ENCODE data around the gene CWC22.

DNA sequence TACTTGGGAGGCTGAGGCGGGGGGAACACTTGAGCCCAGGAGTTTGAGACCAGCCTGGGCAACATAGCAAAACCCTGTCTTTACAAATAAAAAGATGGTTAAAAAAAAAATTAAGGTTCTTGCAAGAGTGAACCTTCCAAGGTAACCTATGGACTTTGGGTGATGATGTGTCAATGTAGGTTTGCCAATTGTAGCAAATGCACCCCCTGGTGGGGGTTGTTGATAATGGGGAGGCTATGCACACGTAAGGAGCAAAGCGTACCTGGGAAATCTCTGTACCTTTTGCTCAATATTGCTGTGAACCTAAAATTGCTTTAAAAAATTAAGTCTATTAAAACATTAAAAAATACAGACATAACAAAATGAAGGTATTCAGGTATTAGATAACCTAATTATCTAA is 70.4 kb downstream of the CWC22 start:
- TF ChIP-seq, protein P1, sequence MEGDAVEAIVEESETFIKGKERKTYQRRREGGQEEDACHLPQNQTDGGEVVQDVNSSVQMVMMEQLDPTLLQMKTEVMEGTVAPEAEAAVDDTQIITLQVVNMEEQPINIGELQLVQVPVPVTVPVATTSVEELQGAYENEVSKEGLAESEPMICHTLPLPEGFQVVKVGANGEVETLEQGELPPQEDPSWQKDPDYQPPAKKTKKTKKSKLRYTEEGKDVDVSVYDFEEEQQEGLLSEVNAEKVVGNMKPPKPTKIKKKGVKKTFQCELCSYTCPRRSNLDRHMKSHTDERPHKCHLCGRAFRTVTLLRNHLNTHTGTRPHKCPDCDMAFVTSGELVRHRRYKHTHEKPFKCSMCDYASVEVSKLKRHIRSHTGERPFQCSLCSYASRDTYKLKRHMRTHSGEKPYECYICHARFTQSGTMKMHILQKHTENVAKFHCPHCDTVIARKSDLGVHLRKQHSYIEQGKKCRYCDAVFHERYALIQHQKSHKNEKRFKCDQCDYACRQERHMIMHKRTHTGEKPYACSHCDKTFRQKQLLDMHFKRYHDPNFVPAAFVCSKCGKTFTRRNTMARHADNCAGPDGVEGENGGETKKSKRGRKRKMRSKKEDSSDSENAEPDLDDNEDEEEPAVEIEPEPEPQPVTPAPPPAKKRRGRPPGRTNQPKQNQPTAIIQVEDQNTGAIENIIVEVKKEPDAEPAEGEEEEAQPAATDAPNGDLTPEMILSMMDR (IDR thresholded peaks at IDR 0.05; ENCODE audit: low read length) = peak; percentile 44
- TF ChIP-seq EZH2 (optimal IDR thresholded peaks at IDR 0.05; ENCODE audit: low read depth, low read length) (no peak), EZH2phosphoT487 (IDR thresholded peaks at IDR 0.05; ENCODE audit: low read length) (no peak)

All from MM.1S (cell line).